Fibroblast of lung (primary cell): ENCODE results near the gene ASCL2. TPM values are rescaled to one million over a fixed set of nuclear protein-coding genes. Genes with fewer than 3 reads are reported as not detected.

ENCODE experiments used
- DNase-seq, 2 donors: peaks; one replicate each; pipeline versions ENCODE4 v3.0.0 to v3.0.0-alpha.2; 2010; ENCODE audit warnings: low read depth in 2 of 2
- H2AFZ ChIP-seq: 2 replicates; pipeline ENCODE4 v1.5.1; 2012; ENCODE audit warnings: low read length, control low read depth, inconsistent platforms
- H3K27ac ChIP-seq: 2 replicates; pipeline ENCODE4 v1.5.1; 2011; ENCODE audit warnings: low read length, control low read depth; ENCODE audit not compliant: insufficient read depth
- H3K27me3 ChIP-seq: 2 replicates; pipeline ENCODE4 v1.5.1; 2011; ENCODE audit warnings: mild to moderate bottlenecking, low read length; ENCODE audit not compliant: control insufficient read depth, insufficient read depth
- H3K36me3 ChIP-seq: 2 replicates; pipeline ENCODE4 v1.5.1; 2011; ENCODE audit warnings: low read length; ENCODE audit not compliant: control insufficient read depth, insufficient read depth
- H3K4me1 ChIP-seq: 2 replicates; pipeline ENCODE4 v1.5.1; 2011; ENCODE audit warnings: low read length; ENCODE audit not compliant: control insufficient read depth, insufficient read depth; ENCODE audit errors: extremely low read depth
- H3K4me2 ChIP-seq: 2 replicates; pipeline ENCODE4 v1.5.1; 2011; ENCODE audit warnings: low read length, control low read depth; ENCODE audit not compliant: insufficient read depth; ENCODE audit errors: extremely low read depth
- H3K4me3 ChIP-seq, 4 experiments: fragments of 200-600 bp in 1 of 4; sonication (generic) in 1 of 4; replicated peaks in 1 of 4; 2 replicates each; pipeline ENCODE4 v1.5.1; 2011 to 2016; ENCODE audit warnings: low read length in 4 of 4, low read depth in 3 of 4, mild to moderate bottlenecking in 3 of 4, control low read depth in 2 of 4, inconsistent platforms in 1 of 4, mixed read lengths in 1 of 4; ENCODE audit not compliant: insufficient read depth in 1 of 4; ENCODE audit errors: control extremely low read depth in 1 of 4
- H3K79me2 ChIP-seq: 2 replicates; pipeline ENCODE4 v1.5.1; 2012; ENCODE audit warnings: mild to moderate bottlenecking, low read length, inconsistent platforms; ENCODE audit not compliant: control insufficient read depth, insufficient read depth
- H3K9ac ChIP-seq: 2 replicates; pipeline ENCODE4 v1.5.1; 2011; ENCODE audit warnings: mild to moderate bottlenecking, low read length, control low read depth; ENCODE audit not compliant: insufficient read depth
- H3K9me3 ChIP-seq: 2 replicates; pipeline ENCODE4 v1.5.1; 2012; ENCODE audit warnings: low read depth, low read length; ENCODE audit not compliant: control insufficient read depth, insufficient read depth
- H4K20me1 ChIP-seq: 2 replicates; pipeline ENCODE4 v1.5.1; 2011; ENCODE audit warnings: low read length; ENCODE audit not compliant: control insufficient read depth, insufficient read depth; ENCODE audit errors: extremely low read depth
- EZH2 ChIP-seq: IDR thresholded peaks from 2 replicates; pipeline ENCODE4 v1.5.1; 2012; ENCODE audit warnings: low read length, control low read depth, mild to moderate bottlenecking; ENCODE audit errors: missing control alignments
- polyA plus RNA-seq, 2 donors: library from polyadenylated mRNA; depleted of rRNA in 1 of 2; stranded (reverse) in 1 of 2; unstranded in 1 of 2; fragments of >200 nt; gene quantifications; 2 replicates each; pipeline ENCODE4 v1.2.1, GENCODE V29; 2011 to 2012; ENCODE audit warnings: missing spikeins in 1 of 2
- total RNA-seq: library from RNA; depleted of rRNA; stranded (reverse); fragments of >200 nt; gene quantifications from 2 replicates; pipeline ENCODE4 v1.2.1, GENCODE V29; 2014
- TF ChIP-seq, protein P1 (sequence below), 2 donors: IDR thresholded peaks in 1 of 2; conservative IDR thresholded peaks in 1 of 2; 1 replicate in 1 of 2; 2 replicates in 1 of 2; pipeline ENCODE4 v1.5.1; 2011 to 2012; ENCODE audit warnings: low read length in 2 of 2, control low read depth in 1 of 2, inconsistent platforms in 1 of 2, low read depth in 1 of 2, mild to moderate bottlenecking in 1 of 2

Gene ASCL2
- total and polyA plus RNA-seq, 2 donors (not counting 1 experiment from before 2014, with no cell fraction given), result not detected

DNA sequence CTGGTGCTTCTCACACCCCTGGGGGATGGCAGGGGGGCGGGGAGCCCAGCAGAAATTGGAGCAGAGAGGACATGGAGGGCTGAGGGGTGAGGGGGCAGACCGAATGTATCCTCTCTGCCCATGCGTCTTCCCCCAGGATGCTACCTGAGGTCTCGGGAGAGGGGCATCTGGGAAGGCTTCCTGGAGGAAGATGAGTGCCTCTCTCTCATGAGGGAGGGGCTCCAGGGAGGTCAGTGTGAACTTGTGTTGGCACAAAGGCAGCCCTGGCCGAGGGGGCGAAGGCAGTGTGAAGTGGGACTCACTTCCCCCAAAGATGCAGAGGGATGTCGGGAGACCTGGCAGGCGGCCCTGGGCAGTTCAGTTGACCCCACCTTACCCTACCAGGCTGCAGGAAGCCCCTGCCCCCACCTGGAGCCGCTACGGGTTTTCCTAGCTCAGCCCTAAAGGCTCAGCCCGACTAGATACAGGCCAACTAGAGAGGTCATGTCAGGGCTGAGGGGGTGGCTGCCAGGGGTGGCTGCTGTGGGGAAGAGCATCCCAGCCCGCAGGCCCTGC lies 10.4 kb downstream of the ASCL2 start:
- no peaks in the 10 kb centered on the region for H3K79me2 ChIP-seq
- no peak for DNase-seq
- no peaks in the 10 kb centered on the region for H3K4me1 ChIP-seq
- no peaks in the 10 kb centered on the region for H3K9me3 ChIP-seq
- H3K27me3 ChIP-seq, result no peaks in the 10 kb centered on the region
- H3K9ac ChIP-seq, result no peak overlapping the region
- no peak overlapping the region for H3K4me3 ChIP-seq
- no peak overlapping the region for H3K27ac ChIP-seq
- no peak for TF ChIP-seq EZH2
- TF ChIP-seq, protein P1, sequence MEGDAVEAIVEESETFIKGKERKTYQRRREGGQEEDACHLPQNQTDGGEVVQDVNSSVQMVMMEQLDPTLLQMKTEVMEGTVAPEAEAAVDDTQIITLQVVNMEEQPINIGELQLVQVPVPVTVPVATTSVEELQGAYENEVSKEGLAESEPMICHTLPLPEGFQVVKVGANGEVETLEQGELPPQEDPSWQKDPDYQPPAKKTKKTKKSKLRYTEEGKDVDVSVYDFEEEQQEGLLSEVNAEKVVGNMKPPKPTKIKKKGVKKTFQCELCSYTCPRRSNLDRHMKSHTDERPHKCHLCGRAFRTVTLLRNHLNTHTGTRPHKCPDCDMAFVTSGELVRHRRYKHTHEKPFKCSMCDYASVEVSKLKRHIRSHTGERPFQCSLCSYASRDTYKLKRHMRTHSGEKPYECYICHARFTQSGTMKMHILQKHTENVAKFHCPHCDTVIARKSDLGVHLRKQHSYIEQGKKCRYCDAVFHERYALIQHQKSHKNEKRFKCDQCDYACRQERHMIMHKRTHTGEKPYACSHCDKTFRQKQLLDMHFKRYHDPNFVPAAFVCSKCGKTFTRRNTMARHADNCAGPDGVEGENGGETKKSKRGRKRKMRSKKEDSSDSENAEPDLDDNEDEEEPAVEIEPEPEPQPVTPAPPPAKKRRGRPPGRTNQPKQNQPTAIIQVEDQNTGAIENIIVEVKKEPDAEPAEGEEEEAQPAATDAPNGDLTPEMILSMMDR (conservative IDR thresholded peaks at IDR 0.05 in 1 of 2, IDR thresholded peaks at IDR 0.05 in 1 of 2; ENCODE audit: low read depth in 1 of 2, low read length in 2 of 2), result no peak
- no peaks in the 10 kb centered on the region for H4K20me1 ChIP-seq
- H2AFZ ChIP-seq, result no peak overlapping the region
- no peaks in the 10 kb centered on the region for H3K36me3 ChIP-seq
- no peak overlapping the region for H3K4me2 ChIP-seq

DNA sequence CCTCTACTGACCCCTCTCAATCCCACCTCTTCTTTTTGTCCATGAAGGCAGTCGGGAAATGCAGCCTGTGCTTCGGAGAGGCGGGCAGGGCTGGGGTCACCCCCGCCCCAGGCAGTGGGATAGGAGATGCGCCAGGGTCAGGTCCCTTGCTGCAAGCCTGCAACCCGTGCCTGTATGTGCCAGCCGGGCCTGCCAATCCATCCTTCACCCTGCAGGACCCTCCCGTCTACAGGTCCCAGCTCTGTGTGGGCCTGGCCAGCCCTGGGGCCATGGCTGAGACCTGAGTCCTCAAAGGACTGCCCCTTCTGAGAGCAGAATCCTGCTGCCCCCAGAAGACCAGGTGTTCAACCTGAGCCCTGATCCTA lies 10.9 kb downstream of the ASCL2 start:
- TF ChIP-seq EZH2, result no peak
- TF ChIP-seq, protein P1 (conservative IDR thresholded peaks at IDR 0.05 in 1 of 2, IDR thresholded peaks at IDR 0.05 in 1 of 2; ENCODE audit: low read depth in 1 of 2, low read length in 2 of 2), result no peak
- Histone ChIP-seq H3K27ac (no peak overlapping the region), H3K4me3 (no peak overlapping the region), H3K9ac (no peak overlapping the region), H3K4me1 (no peaks in the 10 kb centered on the region), H3K27me3 (no peaks in the 10 kb centered on the region), H3K36me3 (no peaks in the 10 kb centered on the region), H3K4me2 (no peak overlapping the region), H3K79me2 (no peaks in the 10 kb centered on the region), H2AFZ (no peak overlapping the region), H4K20me1 (no peaks in the 10 kb centered on the region), H3K9me3 (no peaks in the 10 kb centered on the region)
- no peak for DNase-seq

DNA sequence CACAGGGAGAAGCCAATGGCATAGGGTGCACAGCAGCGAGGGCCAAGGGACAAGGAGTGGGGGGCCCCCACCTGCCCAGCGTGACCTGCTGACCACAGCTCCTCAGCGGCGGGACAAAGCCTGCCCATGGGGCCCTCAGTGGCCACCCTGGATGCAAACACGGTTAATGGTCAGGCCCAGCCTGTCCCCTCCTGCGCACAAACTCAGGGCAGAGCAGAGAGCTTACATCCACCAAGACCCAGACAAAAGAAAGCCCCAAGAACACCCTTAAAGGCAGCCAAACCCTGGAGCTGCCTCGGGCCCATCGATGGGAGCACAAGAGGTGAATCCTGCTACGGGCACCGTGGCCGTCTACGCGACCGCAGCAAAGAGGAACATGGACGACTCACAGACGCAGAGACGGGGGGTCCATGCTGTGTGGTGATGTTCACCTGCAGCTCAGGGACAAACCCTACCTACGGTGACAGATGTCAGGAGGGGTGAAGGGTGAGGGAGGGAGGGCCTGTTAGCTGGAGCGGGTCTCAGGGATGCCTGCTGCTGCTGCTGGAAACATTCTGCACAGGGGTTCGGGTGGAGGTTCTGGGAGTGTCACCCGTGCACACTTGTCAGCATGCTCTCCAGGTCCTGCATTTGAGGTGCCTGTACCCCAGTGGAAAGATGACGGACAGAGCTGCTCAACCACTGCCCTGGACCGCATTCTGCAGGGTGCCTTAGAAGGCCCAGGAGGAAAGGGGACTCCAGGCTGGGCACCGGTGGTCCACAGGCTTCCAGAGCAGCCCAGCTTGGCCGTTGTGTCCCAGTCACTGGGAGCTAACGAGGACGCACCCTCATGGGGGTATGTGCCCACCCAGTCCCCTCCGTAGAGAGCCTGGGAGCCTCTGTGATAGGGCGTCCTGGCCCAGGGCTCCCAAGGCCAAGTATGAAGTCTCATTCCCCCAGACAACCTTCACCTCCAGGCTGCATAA lies 11.6 kb downstream of the ASCL2 start:
- Histone ChIP-seq H3K27me3 (no peaks in the 10 kb centered on the region), H3K9ac (no peak overlapping the region), H3K79me2 (no peaks in the 10 kb centered on the region), H3K27ac (no peak overlapping the region), H3K9me3 (no peaks in the 10 kb centered on the region), H3K36me3 (no peaks in the 10 kb centered on the region), H3K4me3 (no peak overlapping the region), H3K4me2 (no peak overlapping the region), H2AFZ (no peak overlapping the region), H3K4me1 (no peaks in the 10 kb centered on the region), H4K20me1 (no peaks in the 10 kb centered on the region)
- no peak for TF ChIP-seq EZH2
- TF ChIP-seq, protein P1 (conservative IDR thresholded peaks at IDR 0.05 in 1 of 2, IDR thresholded peaks at IDR 0.05 in 1 of 2; ENCODE audit: low read depth in 1 of 2, low read length in 2 of 2), result no peak
- DNase-seq, result no peak
